ENCODE results near the gene COA8. TPM values are rescaled to one million over a fixed set of nuclear protein-coding genes. Genes with fewer than 3 reads are reported as not detected.

Gene COA8
- total RNA-seq, 2 experiments from 2014 or later: 40.1 to 42.2 TPM

DNA sequence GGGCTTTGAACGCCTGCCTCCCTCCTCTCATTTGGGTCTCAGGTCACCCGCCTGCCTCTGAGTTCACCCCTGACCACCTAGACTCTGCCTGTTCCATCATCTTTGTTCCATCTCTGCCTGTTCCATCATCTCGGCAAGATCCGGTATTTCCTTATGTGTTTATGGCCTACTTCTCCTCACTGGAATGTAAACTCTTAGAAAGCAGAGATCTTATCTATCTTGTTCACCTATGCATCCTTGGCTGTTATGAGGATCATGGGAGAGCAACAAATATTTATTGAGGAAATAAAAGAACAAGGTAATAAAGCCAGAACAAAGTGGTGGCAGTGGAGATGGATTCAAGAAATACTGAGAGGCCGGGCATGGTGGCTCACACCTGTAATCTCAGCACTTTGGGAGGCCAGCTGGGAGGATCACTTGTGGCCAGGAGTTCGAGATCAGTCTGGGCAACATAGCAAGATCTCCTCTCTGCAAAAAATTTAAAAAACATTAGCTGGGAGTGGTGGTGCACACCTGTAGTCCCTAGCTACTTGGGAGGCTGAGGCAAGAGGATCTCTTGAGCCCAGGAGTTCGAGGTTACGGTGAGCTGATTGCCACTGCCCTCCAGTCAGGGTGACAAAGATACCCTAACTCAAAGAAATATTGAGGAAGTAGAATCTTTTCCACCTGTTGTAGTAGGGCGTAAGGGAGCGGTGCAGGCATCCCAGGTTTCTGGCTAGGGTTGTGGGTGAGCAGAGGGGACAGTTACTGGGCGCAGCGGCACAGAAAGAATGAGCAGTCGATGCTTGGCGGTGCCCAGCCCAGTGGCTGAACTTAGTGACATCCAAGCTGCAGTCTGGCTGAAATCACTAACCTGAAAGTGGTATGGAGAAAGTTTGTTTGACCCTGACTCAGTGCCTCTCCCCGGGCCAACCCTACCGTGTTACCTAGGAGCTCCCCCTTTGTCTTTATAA is 64.6 kb downstream of the COA8 start:
- POLR2A ChIA-PET: no interaction called here
- CTCF ChIA-PET: interaction anchor here (0.9 kb wide), 1 partner anchor 127 kb away, joined by 3 read pairs; no protein-coding TSS in a partner anchor

- ChIA-PET CTCF (interaction anchor here (0.9 to 1.5 kb wide), 2 partner anchors 21 to 128 kb away, joined by 3 to 4 read pairs; no protein-coding TSS in a partner anchor), POLR2A (interaction anchor here (1.0 kb wide), 1 partner anchor 35 kb away, joined by 3 read pairs; no protein-coding TSS in a partner anchor)
Observed at GRCh38 chr14:103628221-103628683, 65.5 kb downstream of the COA8 start.

DNA sequence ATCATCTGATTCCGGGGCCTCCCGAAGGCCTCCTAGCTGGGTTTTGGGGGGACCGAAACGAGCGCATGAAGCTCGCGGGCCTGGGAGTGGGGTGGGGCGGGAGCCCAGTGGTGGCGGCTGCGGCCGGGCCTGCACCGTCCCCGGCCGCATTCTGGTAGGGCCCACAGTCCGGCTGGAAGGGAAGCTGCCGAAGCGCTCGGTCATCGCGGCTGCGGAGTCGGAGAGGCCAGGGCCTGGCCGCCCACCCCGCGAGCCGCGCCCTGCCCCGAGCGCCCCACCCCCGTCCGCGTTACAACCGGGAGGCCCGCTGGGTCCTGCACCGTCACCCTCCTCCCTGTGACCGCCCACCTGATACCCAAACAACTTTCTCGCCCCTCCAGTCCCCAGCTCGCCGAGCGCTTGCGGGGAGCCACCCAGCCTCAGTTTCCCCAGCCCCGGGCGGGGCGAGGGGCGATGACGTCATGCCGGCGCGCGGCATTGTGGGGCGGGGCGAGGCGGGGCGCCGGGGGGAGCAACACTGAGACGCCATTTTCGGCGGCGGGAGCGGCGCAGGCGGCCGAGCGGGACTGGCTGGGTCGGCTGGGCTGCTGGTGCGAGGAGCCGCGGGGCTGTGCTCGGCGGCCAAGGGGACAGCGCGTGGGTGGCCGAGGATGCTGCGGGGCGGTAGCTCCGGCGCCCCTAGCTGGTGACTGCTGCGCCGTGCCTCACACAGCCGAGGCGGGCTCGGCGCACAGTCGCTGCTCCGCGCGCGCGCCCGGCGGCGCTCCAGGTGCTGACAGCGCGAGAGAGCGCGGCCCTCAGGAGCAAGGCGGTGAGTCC is 66.1 kb downstream of the COA8 start, which contains the start of gene KLC1:
Gene KLC1 (plus strand): TSS at position 528 of the 819 bp plus-strand sequence. CDS start 25,354 bp downstream, outside the sequence.
- ChIA-PET CTCF (interaction anchor here (1.0 to 1.5 kb wide), 2 partner anchors 22 to 58 kb away, joined by 3 to 4 read pairs; no protein-coding TSS in a partner anchor), POLR2A (interaction anchor here (0.6 to 1.0 kb wide), 3 partner anchors 22 to 67 kb away, joined by 3 to 4 read pairs (median 3); no protein-coding TSS in a partner anchor)

DNA sequence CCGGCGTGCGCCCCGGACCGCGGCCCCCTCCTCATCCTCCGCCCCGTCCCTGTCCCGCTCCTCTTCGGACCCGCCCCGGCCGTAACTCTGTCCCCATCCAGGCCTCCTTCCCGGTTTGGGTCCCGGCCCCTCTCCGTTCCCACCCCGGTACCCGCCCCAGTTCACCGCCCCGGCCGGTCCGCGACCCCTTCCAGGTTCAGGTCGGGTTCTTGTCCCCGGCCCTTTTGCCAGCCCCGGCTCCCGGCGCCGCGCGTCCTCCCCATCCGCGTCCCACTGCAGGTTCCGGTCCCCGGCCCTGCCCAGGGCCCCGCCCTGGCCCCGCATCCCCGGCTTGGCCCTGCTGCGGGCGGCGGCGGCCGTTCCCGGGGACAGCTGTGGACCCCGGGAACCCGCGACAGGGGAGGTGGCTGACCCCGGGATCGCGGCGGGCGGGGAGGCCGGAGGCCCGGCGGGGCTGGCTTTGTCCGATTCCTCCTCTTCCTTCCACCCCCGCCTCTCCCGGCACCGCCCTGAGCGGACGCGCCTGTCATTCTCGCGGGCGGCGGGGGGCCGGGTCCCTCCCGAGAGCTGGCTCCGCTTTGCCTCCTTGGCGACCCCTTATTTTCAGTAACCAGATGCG is 66.9 kb downstream of the COA8 start:
- ChIA-PET CTCF (interaction anchor here (0.9 to 1.5 kb wide), 3 partner anchors 23 to 83 kb away, joined by 3 to 4 read pairs (median 3); no protein-coding TSS in a partner anchor), POLR2A (interaction anchor here (0.6 to 0.7 kb wide), 2 partner anchors 22 to 68 kb away, joined by 3 to 4 read pairs; no protein-coding TSS in a partner anchor)

DNA sequence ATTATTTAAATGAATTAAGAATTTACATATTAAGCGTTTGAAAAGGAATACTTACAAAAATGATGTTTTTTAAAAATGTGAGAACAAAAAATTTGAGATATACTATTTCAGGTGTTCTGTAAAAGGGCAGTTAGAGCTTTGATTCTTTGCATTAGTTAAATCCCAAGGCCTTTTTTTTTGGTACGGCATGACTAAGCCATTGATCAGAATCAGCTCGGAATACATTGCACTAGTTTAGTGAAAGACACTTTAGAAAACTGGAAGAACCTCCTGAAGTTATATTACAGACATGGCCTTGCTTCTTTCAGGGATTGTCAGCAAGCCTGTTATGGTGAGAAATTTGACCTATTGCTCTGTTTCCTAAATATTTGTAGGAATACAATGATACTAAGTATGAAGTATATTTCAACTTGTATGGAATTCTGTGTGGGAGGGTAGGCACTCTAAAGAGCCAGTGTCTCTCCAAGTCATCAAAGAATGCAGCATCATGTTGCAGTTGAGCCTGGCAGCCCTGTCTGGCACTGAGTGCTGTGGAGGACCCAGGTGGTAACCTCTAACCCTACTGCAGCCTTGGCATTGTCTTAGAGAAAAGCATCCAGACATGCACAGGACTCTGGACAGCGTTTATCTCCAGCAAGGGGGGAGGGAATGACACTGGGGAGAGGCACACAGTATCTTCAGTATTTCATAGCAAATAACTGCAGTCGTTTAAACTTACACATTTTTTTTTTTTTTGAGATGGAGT is 67.8 kb downstream of the COA8 start:
- ChIA-PET POLR2A (no interaction called here), CTCF (interaction anchor here (0.9 kb wide), 1 partner anchor 84 kb away, joined by 3 read pairs; no protein-coding TSS in a partner anchor)

- CTCF ChIA-PET: no interaction called here
- POLR2A ChIA-PET: no interaction called here
Observed at GRCh38 chr14:103633391-103633790, 70.6 kb downstream of the COA8 start.

DNA sequence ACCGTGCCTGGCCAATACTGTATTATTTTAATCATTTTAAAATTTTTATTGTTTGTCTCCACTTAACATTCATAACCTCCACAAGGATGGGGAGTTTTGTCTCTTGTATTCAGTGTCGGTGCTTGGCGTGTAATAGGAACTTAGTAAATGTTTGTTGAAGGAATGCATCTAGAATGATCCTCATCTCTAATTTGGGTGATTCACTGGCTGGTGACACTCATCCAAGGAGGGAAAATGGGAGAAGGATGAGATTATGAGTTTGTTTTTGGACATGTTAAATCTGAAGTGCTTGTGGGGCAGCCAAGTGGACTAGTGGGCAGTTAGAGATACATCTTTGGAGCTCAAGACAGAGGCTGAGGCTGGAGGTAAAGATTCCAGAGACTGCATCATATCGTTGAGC is 71.4 kb downstream of the COA8 start:
- CTCF ChIA-PET: no interaction called here
- POLR2A ChIA-PET: no interaction called here

DNA sequence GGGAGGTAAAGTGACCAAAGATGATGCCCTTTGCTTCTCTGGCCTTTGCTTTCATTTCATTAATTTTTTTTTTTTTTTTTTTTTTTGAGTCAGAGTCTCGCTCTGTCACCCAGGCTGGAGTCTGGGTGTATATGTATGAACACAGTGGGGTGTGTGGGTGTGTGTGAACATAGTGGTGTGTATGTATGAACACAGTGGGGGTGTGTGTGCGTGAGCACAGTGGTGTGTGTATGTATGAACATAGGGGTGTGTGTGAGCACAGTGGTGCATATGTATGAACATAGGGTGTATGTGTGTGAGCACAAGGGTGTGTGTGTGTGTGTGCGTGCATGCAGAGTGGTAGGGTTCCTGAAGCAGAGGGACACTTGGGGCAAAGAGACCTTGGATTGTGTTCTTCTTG is 75.8 kb downstream of the COA8 start:
- ChIA-PET POLR2A (no interaction called here), CTCF (no interaction called here)

Other genes with a start within 250 kb of the COA8 start
- gene EIF5, start 228.7 kb upstream of the COA8 start, total RNA-seq: 100 to 1,000 TPM; 365 to 375 TPM
- gene MARK3, start 177.5 kb upstream of the COA8 start, total RNA-seq: 10 to 100 TPM; 81.7 to 83.4 TPM
- gene CKB, start 40.1 kb upstream of the COA8 start, total RNA-seq: 1 to 10 TPM; 1.7 to 3.0 TPM
- gene TRMT61A, start 33.8 kb upstream of the COA8 start, total RNA-seq: 10 to 100 TPM; 23.2 TPM
- 10 to 100 TPM; 34.9 to 37.9 TPM for gene BAG5, start 303 bp upstream of the COA8 start, total RNA-seq
- 100 to 1,000 TPM; 120 to 130 TPM for gene KLC1, start 66.3 kb downstream of the COA8 start, total RNA-seq
- gene XRCC3, start 152.5 kb downstream of the COA8 start, total RNA-seq: 10 to 100 TPM; 60.7 to 63.5 TPM
- 10 to 100 TPM; 15.6 to 15.9 TPM for gene ZFYVE21, start 152.8 kb downstream of the COA8 start, total RNA-seq